ENCODE measurements around the gene CHRNA4.
A peak's percentile ranks its signal among the peaks of the same experiment; 100 is the strongest.

The CHRNA4 gene

DNA sequence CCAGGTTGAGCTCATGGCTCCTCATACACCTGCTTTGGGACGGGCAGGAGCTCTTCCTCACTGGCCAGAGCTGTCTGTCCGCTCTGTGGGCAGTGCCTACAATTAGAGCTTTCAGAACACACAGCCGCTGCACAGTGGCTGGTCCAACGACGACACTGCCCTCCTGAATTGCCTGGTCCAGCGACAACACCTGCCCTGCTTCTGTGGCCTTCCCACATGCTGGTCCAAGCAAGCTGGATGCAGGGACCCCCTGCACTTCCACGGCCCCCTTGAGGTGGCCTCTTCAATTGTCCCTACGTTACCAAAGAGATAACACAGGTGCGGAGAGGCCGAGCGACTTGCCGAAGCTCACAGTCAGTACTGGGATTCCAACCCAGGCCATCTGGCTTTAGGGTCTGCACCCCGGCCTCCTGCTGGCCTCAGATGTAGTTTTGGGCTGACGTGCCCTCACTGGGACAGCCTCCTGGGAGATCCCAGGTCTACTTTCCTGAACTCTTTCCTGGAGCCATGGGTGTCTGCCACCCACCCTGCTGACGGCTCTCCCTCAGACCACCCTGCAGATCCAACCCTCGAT is 1.4 kb upstream of the CHRNA4 start:
- DNase-seq (ENCODE audit: low read depth in 1 of 2, low spot score in 1 of 2), result no peak
- in situ Hi-C loops (cut with HindIII; ENCODE audit: low pct_unique_long_range_greater_than_20kb, low sequenced_read_pairs), result no loop called here
- no peak for TF ChIP-seq JUND (IDR thresholded peaks at IDR 0.05; ENCODE audit: low read depth)

DNA sequence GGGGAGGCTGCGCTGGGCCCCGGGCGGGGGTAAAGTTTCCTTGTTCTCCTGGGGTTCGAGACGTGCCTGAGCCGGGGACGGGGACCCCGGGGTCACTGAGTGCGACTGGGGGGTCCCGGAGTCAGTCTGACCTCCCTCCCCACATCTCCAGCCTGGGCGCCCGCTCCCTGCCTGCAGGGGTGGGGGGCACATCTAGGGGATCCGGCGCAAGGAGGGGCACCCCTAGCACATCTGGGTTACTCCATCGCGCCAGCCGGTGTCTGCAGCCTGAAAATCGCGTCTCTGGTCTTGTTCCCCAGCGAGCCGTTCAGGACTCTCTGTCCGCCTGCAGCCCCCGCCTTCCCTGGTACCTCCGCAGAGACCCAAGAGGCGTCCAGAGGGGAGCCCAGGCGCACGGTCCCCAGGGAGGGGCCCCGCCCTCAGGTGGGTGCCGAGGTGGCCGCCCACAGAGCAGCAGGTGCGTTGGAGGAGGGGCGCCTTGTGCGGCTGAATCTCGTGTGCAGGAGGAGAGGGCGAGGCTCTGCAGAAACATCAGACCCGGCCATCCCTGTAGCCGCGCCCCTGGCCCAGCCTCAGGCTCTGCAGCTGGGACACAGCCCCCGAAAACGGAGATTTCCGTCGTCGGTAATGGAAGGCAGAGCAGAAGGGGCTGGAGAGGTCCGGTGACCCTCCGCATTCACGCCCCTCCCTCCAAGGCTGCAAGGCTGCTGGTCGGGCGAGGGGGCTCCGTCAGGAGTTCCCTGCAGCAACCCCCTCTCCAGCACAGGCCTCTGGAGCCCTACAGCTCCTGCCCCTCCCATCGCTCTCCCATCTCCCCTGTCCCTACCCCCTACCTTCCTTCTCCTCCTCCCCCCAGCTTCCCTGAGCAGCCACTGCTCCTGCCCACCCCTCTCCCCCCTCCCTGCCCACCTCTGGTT is 628 bp upstream of the CHRNA4 start:
- in situ Hi-C loops (cut with HindIII; ENCODE audit: low pct_unique_long_range_greater_than_20kb, low sequenced_read_pairs), result no loop called here
- no peak for TF ChIP-seq JUND (IDR thresholded peaks at IDR 0.05; ENCODE audit: low read depth)
- DNase-seq (ENCODE audit: low read depth in 1 of 2, low spot score in 1 of 2), result no peak

DNA sequence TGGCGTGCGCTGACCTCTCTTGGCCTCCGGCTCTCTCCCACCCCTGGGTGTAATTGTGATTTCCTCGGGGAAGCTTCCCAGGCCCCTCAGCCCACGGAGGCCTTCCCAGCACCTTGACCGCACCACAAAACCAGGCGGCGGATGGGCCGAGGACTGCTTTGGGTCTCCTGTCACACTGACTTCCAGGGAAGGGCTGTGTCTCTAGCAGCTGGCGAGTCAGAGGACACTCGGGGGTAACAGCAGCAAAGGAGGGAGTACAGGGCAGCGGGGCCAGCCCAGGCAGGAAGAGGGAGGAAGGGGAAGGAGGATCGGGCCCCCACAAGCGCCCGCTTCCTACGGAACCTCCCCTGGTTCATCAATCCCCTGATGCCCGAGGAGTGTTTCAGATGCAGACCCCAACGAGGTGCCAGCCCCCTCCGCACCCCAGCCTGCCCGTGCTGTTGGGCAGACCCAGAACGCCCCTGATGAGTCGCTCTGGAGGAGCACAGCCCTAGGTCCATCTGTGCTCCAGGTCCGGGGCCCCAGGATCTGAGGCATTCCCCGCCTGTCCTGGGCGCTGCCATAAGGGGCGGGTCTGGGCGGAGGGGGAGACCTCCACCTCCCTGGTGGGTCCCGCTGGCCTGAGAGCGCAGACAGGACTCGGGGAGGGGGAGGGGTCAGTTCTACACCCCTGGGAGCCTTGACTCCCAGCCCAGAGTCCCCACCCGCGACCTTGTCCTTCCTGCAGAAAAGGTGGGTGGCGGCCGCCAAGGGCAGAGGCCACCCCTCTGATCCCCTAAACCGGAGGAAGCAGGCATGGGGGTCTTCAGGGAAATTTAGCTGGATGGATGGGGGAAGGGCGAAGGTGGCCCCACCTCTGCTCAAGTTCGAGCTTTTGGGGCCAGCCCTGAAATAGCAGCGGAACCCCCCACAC is 956 bp downstream of the CHRNA4 start:
- no peak for TF ChIP-seq JUND (IDR thresholded peaks at IDR 0.05; ENCODE audit: low read depth)

DNA sequence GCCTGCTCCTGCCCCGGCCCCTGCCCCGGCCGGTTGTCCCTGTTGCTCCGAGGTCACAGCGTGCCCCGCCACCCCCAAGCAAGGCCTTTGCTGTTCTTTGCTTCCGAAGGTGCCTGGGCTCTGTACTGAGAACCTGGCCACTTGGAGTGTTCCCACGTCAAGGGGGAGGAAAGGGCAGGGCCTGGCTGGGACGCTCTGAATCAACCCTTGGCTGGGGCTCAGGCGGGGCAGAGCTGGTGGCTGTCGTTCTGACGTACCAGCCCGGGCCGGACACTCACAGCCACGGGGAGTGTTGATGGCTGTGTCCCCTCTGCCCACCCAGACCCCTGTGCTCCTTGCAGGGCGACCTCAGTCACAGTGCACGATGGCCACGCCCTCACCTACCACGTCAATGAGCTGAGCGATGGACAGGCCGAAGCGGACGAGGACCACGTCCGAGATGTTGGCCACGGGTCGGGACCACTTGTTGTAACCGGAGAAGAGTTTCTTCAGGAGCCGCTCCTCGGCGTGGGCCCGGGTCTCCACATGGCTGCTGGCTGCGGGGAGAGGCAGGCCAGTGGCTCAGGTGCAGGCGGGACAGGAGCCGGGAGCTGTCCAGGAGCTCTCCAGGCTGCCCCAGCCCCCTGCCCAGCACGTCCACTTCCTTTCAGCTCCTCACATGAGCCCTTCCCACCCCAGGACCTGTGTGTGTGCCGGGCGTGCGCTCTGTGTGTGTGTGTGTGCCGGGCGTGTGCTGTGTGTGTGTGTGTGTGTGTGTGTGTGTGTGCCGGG is 1.8 kb downstream of the CHRNA4 start:
- DNase-seq (ENCODE audit: low read depth in 1 of 2, low spot score in 1 of 2), result no peak
- no peak for TF ChIP-seq JUND (IDR thresholded peaks at IDR 0.05; ENCODE audit: low read depth)
- in situ Hi-C loops (cut with HindIII; ENCODE audit: low pct_unique_long_range_greater_than_20kb, low sequenced_read_pairs), result no loop called here

More for the DNA sequence above, 956 bp downstream of the CHRNA4 start:
- in situ Hi-C loops (cut with HindIII; ENCODE audit: low pct_unique_long_range_greater_than_20kb, low sequenced_read_pairs), result no loop called here
- DNase-seq (ENCODE audit: low read depth in 1 of 2, low spot score in 1 of 2), result no peak

- TF ChIP-seq JUND (IDR thresholded peaks at IDR 0.05; ENCODE audit: low read depth), result no peak
- DNase-seq (ENCODE audit: low read depth in 1 of 2, low spot score in 1 of 2), result peak in 1 of 2 experiments; percentile 41
- in situ Hi-C loops (cut with HindIII; ENCODE audit: low pct_unique_long_range_greater_than_20kb, low sequenced_read_pairs), result no loop called here
Observed at GRCh38 chr20:63357921-63358905, 2.9 kb downstream of the CHRNA4 start.

DNA sequence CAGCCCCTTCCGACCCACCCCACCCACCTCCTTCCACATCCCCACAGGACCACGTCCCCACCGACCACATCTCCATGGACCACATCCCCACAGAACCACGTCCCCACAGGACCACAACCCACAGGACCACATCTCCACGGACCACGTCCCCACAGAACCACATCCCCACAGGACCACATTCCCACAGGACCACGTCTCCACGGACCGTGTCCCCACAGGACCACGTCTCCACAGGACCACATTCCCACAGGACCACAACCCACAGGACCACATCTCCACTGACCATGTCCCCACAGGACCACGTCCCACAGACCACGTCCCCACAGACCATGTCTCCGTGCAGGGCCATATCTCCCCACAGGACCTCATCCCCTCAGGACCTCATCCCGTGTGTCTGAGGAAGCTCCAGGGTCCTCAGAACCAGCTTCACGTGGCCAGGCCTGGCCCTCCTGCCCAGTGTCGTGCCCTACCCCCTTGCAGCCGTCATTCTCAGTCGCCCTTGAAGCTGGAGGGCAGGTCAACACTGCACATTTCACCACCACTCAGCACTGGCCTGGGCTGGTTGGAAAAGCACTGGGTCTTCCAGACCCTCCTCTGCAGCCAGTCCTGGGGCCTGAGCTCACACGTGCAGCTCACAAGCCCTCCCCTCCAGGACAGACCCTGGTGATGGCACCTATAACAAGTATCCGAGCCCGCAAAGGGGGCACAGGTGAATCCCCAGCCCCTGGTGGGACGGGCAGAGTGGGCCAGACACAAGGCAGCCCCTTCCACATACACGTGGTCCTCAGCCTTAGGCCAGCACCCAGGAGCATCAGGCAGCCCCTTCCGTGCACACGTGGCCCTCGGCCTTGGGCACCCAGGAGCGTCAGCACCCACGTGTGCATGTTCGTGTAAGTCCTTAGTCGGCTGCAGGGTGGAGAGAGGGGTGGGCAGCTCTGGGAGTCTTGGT is 3.9 kb downstream of the CHRNA4 start:
- no peak for TF ChIP-seq JUND (IDR thresholded peaks at IDR 0.05; ENCODE audit: low read depth)
- in situ Hi-C loops (cut with HindIII; ENCODE audit: low pct_unique_long_range_greater_than_20kb, low sequenced_read_pairs), result no loop called here
- no peak for DNase-seq (ENCODE audit: low read depth in 1 of 2, low spot score in 1 of 2)

GRCh38 chr20:63356511-63356910 is 4.6 kb downstream of the CHRNA4 start:
- in situ Hi-C loops (cut with HindIII; ENCODE audit: low pct_unique_long_range_greater_than_20kb, low sequenced_read_pairs), result no loop called here
- no peak for TF ChIP-seq JUND (IDR thresholded peaks at IDR 0.05; ENCODE audit: low read depth)
- DNase-seq (ENCODE audit: low read depth in 1 of 2, low spot score in 1 of 2), result no peak

GRCh38 chr20:63355781-63356295 is 5.3 kb downstream of the CHRNA4 start:
- no peak for DNase-seq (ENCODE audit: low read depth in 1 of 2, low spot score in 1 of 2)
- in situ Hi-C loops (cut with HindIII; ENCODE audit: low pct_unique_long_range_greater_than_20kb, low sequenced_read_pairs), result no loop called here
- no peak for TF ChIP-seq JUND (IDR thresholded peaks at IDR 0.05; ENCODE audit: low read depth)

DNA sequence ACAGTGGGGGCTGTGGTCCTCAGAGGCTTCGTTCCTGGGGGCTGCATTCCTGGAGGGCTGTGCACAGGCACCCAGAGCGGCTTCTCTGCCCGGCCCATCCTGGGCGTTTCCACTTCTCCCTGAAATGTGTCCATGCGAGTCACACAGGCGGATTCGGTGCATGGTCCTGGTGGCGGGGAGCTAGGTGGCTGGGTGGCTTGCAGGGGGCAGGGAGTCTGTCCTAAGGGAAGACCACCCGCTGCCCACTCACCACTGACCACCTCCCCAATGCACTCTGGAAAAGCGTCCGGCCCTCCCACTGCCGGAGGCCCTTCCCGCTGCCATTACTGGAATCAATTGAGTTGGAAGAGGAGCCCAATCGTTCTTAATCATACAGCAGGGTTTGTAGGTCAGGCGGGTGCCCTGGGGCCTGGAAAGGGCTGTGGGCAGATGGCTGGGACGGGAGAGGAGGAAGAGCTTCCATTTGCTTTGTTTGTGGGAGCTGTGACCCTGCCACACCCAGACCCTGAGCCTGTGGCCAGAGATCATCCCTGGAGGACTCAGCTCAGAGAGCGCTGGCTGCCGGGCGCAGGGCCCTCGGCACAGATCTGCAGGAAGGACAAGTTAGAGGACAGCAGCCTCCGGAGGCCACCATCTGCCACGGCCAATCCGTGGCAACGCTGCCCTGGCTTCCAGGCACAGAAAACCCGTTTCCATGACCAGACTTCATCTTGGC is 6.4 kb downstream of the CHRNA4 start:
- TF ChIP-seq JUND (IDR thresholded peaks at IDR 0.05; ENCODE audit: low read depth), result no peak
- no peak for DNase-seq (ENCODE audit: low read depth in 1 of 2, low spot score in 1 of 2)
- in situ Hi-C loops (cut with HindIII; ENCODE audit: low pct_unique_long_range_greater_than_20kb, low sequenced_read_pairs), result no loop called here
